Measurements from ENCODE around the gene PTPRA. TPM values are rescaled to one million over a fixed set of nuclear protein-coding genes. Genes with fewer than 3 reads are reported as not detected.

PTPRA gene
- total and polyA plus RNA-seq, 2 donors (not counting 1 experiment from before 2014, with no cell fraction given): 32.1 to 64.2 TPM

GRCh38 chr20:3011752-3012151 lies 138.5 kb downstream of the PTPRA start:
- no peaks in the 10 kb centered on the region for H4K20me1 ChIP-seq (ENCODE audit: control insufficient read depth, insufficient read depth, low read length, poor library complexity, severe bottlenecking)
- Mint-ChIP-seq H3K9me3 (ENCODE audit: insufficient read depth) (no peaks in the 10 kb centered on the region), H3K27ac (no peak overlapping the region), H3K4me3 (no peak overlapping the region), H3K27me3 (no peaks in the 10 kb centered on the region), H3K4me1 (no peaks in the 10 kb centered on the region)
- intact Hi-C loops (cut with micrococcal nuclease): no loop called here
- H3K4me3 ChIP-seq (ENCODE audit: control extremely low read depth in 1 of 5, extremely low read depth in 1 of 5, insufficient read depth in 1 of 5, low read depth in 2 of 5, low read length in 4 of 5): no peak overlapping the region
- H3K9ac ChIP-seq (ENCODE audit: low read length): no peak overlapping the region
- DNase-seq (no peak), ATAC-seq (ENCODE audit: low read depth) (no peak)
- H2AFZ ChIP-seq (ENCODE audit: insufficient read depth, low read depth, low read length, poor library complexity, severe bottlenecking): no peak overlapping the region
- no peaks in the 10 kb centered on the region for H3K79me2 ChIP-seq (ENCODE audit: control insufficient read depth, insufficient read depth, low read length)
- no peak overlapping the region for H3K4me2 ChIP-seq (replicated peaks; ENCODE audit: low read depth, low read length, poor library complexity, severe bottlenecking)
- TF ChIP-seq CTCF (IDR thresholded peaks at IDR 0.05) (no peak), EZH2 (IDR thresholded peaks at IDR 0.05; ENCODE audit: borderline replicate concordance, insufficient read depth, low read depth, low read length, poor library complexity, severe bottlenecking) (no peak)
- no peaks in the 10 kb centered on the region for H3K27me3 ChIP-seq (replicated peaks in 1 of 4; ENCODE audit: control extremely low read depth in 1 of 4, control insufficient read depth in 3 of 4, insufficient read depth in 4 of 4, low read length in 3 of 4)
- 90% methylated on average over 3 of the region's 3 CpGs for WGBS (ENCODE audit: insufficient coverage)
- no peak overlapping the region for H3K27ac ChIP-seq (ENCODE audit: low read length in 2 of 2)
- CTCF ChIA-PET: interaction anchor here (1.1 kb wide), 1 partner anchor 11 kb away, joined by 3 read pairs; no protein-coding TSS in a partner anchor
- H3K9me3 ChIP-seq (ENCODE audit: control extremely low read depth in 1 of 3, control insufficient read depth in 2 of 3, insufficient read depth in 1 of 3, low read length in 2 of 3): no peaks in the 10 kb centered on the region
- peaks cover 6 to 41% of the 10 kb centered on the region in 2 experiments for H3K36me3 ChIP-seq (replicated peaks in 1 of 2; ENCODE audit: control extremely low read depth in 1 of 2, control insufficient read depth in 1 of 2, extremely low read depth in 1 of 2, insufficient read depth in 2 of 2, low read length in 1 of 2)
- POLR2A ChIA-PET: no interaction called here
- H3K4me1 ChIP-seq (ENCODE audit: control insufficient read depth in 2 of 2, insufficient read depth in 2 of 2, low read length in 2 of 2): no peaks in the 10 kb centered on the region

GRCh38 chr20:3013771-3014170 lies 140.5 kb downstream of the PTPRA start:
- CTCF ChIA-PET: no interaction called here
- H3K9ac ChIP-seq (ENCODE audit: low read length): no peak overlapping the region
- no peak overlapping the region for H3K27ac Mint-ChIP-seq
- H3K79me2 ChIP-seq (ENCODE audit: control insufficient read depth, insufficient read depth, low read length): no peaks in the 10 kb centered on the region
- WGBS (ENCODE audit: insufficient coverage): 94% methylated on average over 2 of the region's 5 CpGs
- H3K4me3 Mint-ChIP-seq: no peak overlapping the region
- H3K27me3 Mint-ChIP-seq: no peaks in the 10 kb centered on the region
- H3K27ac ChIP-seq (ENCODE audit: low read length in 2 of 2): no peak overlapping the region
- H3K4me1 Mint-ChIP-seq: no peaks in the 10 kb centered on the region
- ATAC-seq (ENCODE audit: low read depth) (no peak), DNase-seq (no peak)
- TF ChIP-seq EZH2 (IDR thresholded peaks at IDR 0.05; ENCODE audit: borderline replicate concordance, insufficient read depth, low read depth, low read length, poor library complexity, severe bottlenecking): no peak
- no peak for TF ChIP-seq CTCF (IDR thresholded peaks at IDR 0.05)
- no peak overlapping the region for H3K4me2 ChIP-seq (replicated peaks; ENCODE audit: low read depth, low read length, poor library complexity, severe bottlenecking)
- H3K9me3 ChIP-seq (ENCODE audit: control extremely low read depth in 1 of 3, control insufficient read depth in 2 of 3, insufficient read depth in 1 of 3, low read length in 2 of 3): no peaks in the 10 kb centered on the region
- POLR2A ChIA-PET: no interaction called here
- H3K4me1 ChIP-seq (ENCODE audit: control insufficient read depth in 2 of 2, insufficient read depth in 2 of 2, low read length in 2 of 2): no peaks in the 10 kb centered on the region
- H3K9me3 Mint-ChIP-seq (ENCODE audit: insufficient read depth): no peaks in the 10 kb centered on the region
- H3K36me3 ChIP-seq (replicated peaks in 1 of 2; ENCODE audit: control extremely low read depth in 1 of 2, control insufficient read depth in 1 of 2, extremely low read depth in 1 of 2, insufficient read depth in 2 of 2, low read length in 1 of 2): peaks cover 4 to 38% of the 10 kb centered on the region in 2 experiments
- H3K27me3 ChIP-seq (replicated peaks in 1 of 4; ENCODE audit: control extremely low read depth in 1 of 4, control insufficient read depth in 3 of 4, insufficient read depth in 4 of 4, low read length in 3 of 4): no peaks in the 10 kb centered on the region
- no peak overlapping the region for H2AFZ ChIP-seq (ENCODE audit: insufficient read depth, low read depth, low read length, poor library complexity, severe bottlenecking)
- no peaks in the 10 kb centered on the region for H4K20me1 ChIP-seq (ENCODE audit: control insufficient read depth, insufficient read depth, low read length, poor library complexity, severe bottlenecking)
- intact Hi-C loops (cut with micrococcal nuclease): no loop called here
- H3K4me3 ChIP-seq (ENCODE audit: control extremely low read depth in 1 of 5, extremely low read depth in 1 of 5, insufficient read depth in 1 of 5, low read depth in 2 of 5, low read length in 4 of 5): no peak overlapping the region
